Pancreas (tissue), 10 donors: ENCODE results near the gene FCMR. TPM values are rescaled to one million over a fixed set of nuclear protein-coding genes. Genes with fewer than 3 reads are reported as not detected.

ENCODE experiments used
- ATAC-seq, 4 donors: fragments of 200-7000 bp; cut with Tn5 transposase; one replicate each; pipeline versions ENCODE4 v1.8.0 to v1.9.1; 2020; ENCODE audit warnings: mild to moderate bottlenecking in 4 of 4, moderate library complexity in 4 of 4
- DNase-seq, 6 donors: peaks; one replicate each; pipeline ENCODE4 v3.0.0-alpha.2; 2020
- FAIRE-seq: peaks from 2 replicates; lab custom pipeline; 2012; peaks lifted over from hg19 to GRCh38; lab: Jason Lieb, UNC
- H3K27ac ChIP-seq, 4 donors: fragments of 200-600 bp; sonication (generic); 1 replicate in 3 of 4; 2 replicates in 1 of 4; pipeline versions ENCODE4 v1.5.0 to v1.8.0; 2020
- H3K27me3 ChIP-seq, 4 donors: fragments of 200-600 bp; one replicate each; pipeline ENCODE4 v1.8.0; 2021
- H3K36me3 ChIP-seq, 3 donors: fragments of 200-600 bp; sonication (generic) in 1 of 3; one replicate each; pipeline versions ENCODE4 v1.5.0 to v1.8.0; 2020 to 2021
- H3K4me1 ChIP-seq, 3 donors: fragments of 200-600 bp; one replicate each; pipeline ENCODE4 v1.8.0; 2021
- H3K4me3 ChIP-seq, 4 donors: fragments of 200-600 bp; sonication (generic) in 2 of 4; one replicate each; pipeline versions ENCODE4 v1.5.0 to v1.8.0; 2020 to 2021
- H3K9me3 ChIP-seq, 4 donors: fragments of 200-600 bp; one replicate each; pipeline ENCODE4 v1.8.0; 2021
- WGBS, 2 donors: extraction: QIAGEN DNeasy Blood & Tissue Kit; methylation state at CpG; one replicate each; pipeline ENCODE4 v1.1.7; 2013; 5-methylcytosine and 5-hydroxymethylcytosine counted together
- intact Hi-C, 3 donors: fragments of 100-400 bp; cut with DNase I; formaldehyde crosslinking; loops; one replicate each; pipeline versions ENCODE4 v1.11.1 to v1.14.2; 2022
- polyA plus RNA-seq, 2 donors: library from polyadenylated mRNA; stranded (reverse); fragments of 200-250 nt; gene quantifications; one replicate each; pipeline ENCODE4 v1.2.3, GENCODE V29; 2013
- total RNA-seq, 6 donors: library from RNA; stranded (reverse); fragmentation: NEBNext Ultra II Directional in 4 of 6; extraction: Animal tissue kit (Norgen Biotek cat#: 25700) in 4 of 6; gene quantifications; one replicate each; pipeline versions ENCODE4 v1.2.1 to v1.2.4, GENCODE V29; 2021 to 2023
- TF ChIP-seq, protein P1 (sequence below), 4 donors: fragments of 200-600 bp; sonication (generic) in 3 of 4; IDR thresholded peaks; one replicate each; pipeline versions ENCODE4 v1.5.0 to v1.8.0; 2021; ENCODE audit warnings: antibody characterized with exemption in 4 of 4
- donor health status: healthy with polysubstance abuse.
- donor health status: DM: no; HTN: no; CAD: no; lungs with moderate emphysema.
- donor health status: DM: no; HTN: no; CAD: no.
- donor health status: control.
- donor health status: control.
- donor health status: Bipolar disorder and iron deficiency.
- donor health status: DM: yes; HTN: yes; CAD: no.
- donor health status: DM: no; HTN: no; CAD: no.
- donor health status: DM: no; HTN: no; CAD: no.
- donor health status: DM: yes; HTN: yes; CAD: no.

FCMR gene
- total and polyA plus RNA-seq, 8 donors = 0.58 to 2.0 (median 0.97) TPM

- no peaks in the 10 kb centered on the region for H3K36me3 ChIP-seq
- H3K9me3 ChIP-seq = no peaks in the 10 kb centered on the region
- TF ChIP-seq, protein P1, sequence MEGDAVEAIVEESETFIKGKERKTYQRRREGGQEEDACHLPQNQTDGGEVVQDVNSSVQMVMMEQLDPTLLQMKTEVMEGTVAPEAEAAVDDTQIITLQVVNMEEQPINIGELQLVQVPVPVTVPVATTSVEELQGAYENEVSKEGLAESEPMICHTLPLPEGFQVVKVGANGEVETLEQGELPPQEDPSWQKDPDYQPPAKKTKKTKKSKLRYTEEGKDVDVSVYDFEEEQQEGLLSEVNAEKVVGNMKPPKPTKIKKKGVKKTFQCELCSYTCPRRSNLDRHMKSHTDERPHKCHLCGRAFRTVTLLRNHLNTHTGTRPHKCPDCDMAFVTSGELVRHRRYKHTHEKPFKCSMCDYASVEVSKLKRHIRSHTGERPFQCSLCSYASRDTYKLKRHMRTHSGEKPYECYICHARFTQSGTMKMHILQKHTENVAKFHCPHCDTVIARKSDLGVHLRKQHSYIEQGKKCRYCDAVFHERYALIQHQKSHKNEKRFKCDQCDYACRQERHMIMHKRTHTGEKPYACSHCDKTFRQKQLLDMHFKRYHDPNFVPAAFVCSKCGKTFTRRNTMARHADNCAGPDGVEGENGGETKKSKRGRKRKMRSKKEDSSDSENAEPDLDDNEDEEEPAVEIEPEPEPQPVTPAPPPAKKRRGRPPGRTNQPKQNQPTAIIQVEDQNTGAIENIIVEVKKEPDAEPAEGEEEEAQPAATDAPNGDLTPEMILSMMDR (IDR thresholded peaks at IDR 0.05) = no peak
- intact Hi-C loops = no loop called here
- H3K4me1 ChIP-seq = peaks cover 0 to 11% (median 7%) of the 10 kb centered on the region in 3 donors
- H3K4me3 ChIP-seq = no peak overlapping the region
- H3K27me3 ChIP-seq = no peaks in the 10 kb centered on the region
- 65 to 83% methylated on average over 10 of the region's 10 CpGs for WGBS, 2 donors
- no peak overlapping the region for H3K27ac ChIP-seq
- FAIRE-seq (no peak), ATAC-seq (no peak), DNase-seq (no peak)
Measured at GRCh38 chr1:206904423-206905142, 17.2 kb downstream of the FCMR start.

DNA sequence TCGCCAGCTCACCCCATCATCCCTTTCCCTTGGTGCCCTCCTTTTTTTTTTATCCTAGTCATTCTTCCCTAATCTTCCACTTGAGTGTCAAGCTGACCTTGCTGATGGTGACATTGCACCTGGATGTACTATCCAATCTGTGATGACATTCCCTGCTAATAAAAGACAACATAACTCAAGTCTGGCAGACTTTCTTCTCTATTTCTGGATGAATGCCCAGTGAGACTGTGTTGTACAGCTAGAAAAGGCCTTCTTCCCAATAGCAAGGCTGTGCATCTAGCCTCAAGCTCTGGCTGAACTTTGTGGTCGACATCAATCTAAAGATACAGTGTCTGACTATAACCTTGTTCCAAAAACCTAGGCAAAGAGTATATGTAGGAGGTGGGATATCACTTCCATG lies 18.1 kb downstream of the FCMR start:
- H3K27ac ChIP-seq = no peak overlapping the region
- peaks cover 0 to 7% (median 5%) of the 10 kb centered on the region in 3 donors for H3K4me1 ChIP-seq
- FAIRE-seq (no peak), ATAC-seq (no peak), DNase-seq (no peak)
- TF ChIP-seq, protein P1 (IDR thresholded peaks at IDR 0.05) = no peak
- WGBS, 2 donors = 65 to 81% methylated on average over 2 of the region's 2 CpGs
- intact Hi-C loops = no loop called here
- no peaks in the 10 kb centered on the region for H3K36me3 ChIP-seq
- H3K9me3 ChIP-seq = no peaks in the 10 kb centered on the region
- H3K27me3 ChIP-seq = no peaks in the 10 kb centered on the region
- no peak overlapping the region for H3K4me3 ChIP-seq

DNA sequence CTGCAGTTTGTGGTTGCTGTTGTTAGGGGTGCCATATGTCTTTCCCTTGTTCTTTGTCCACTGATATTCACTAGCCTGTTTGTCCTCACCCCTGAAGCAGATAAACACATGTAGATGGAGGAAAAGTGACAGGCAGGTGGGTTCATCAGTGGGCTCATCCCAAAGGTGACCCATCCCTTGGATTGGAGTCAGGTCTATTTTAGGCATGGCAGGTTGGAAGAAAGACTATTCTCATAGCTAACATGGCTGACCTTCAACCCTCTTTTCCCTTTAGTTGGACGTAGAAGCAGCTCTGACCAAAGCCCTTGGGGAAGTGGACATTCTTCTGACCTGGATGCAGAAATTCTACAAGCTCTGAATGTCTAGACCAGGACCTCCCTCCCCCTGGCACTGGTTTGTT lies 19.0 kb downstream of the FCMR start:
- TF ChIP-seq, protein P1 (IDR thresholded peaks at IDR 0.05) = no peak
- intact Hi-C loops = no loop called here
- Histone ChIP-seq H3K36me3 (no peaks in the 10 kb centered on the region), H3K4me3 (no peak overlapping the region), H3K4me1 (no peaks in the 10 kb centered on the region), H3K27me3 (no peaks in the 10 kb centered on the region), H3K27ac (no peak overlapping the region), H3K9me3 (no peaks in the 10 kb centered on the region)
- 91 to 92% methylated on average over 1 of the region's 1 CpG for WGBS, 2 donors
- DNase-seq = no peak
- no peak for FAIRE-seq
- no peak for ATAC-seq

DNA sequence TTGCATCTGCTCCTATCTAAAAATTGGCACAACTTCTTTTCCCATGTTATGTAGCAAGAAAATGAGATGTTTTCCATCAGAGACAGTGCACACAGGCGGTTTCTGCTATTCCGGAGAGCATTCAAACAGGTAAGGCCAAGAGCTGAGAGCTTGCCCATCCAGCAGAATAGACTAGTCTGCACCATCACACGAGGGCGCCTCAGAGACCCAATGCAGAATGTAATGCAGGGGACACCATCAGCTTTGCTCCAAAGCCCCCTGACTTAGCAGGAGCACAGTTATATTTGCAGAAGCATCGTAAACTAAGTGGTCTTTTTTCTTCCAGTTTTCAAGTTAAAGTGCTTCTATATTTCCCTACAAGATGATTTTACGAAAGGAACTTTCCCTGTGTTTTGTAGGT lies 19.8 kb downstream of the FCMR start:
- WGBS, 2 donors = 74 to 86% methylated on average over 6 of the region's 6 CpGs
- ATAC-seq (no peak), FAIRE-seq (no peak), DNase-seq (no peak)
- TF ChIP-seq, protein P1 (IDR thresholded peaks at IDR 0.05) = no peak
- Histone ChIP-seq H3K27ac (no peak overlapping the region), H3K36me3 (no peaks in the 10 kb centered on the region), H3K4me3 (no peak overlapping the region), H3K4me1 (no peaks in the 10 kb centered on the region), H3K27me3 (no peaks in the 10 kb centered on the region), H3K9me3 (no peaks in the 10 kb centered on the region)
- intact Hi-C loops = no loop called here

- intact Hi-C loops = no loop called here
- H3K27ac ChIP-seq = no peak overlapping the region
- DNase-seq (no peak), FAIRE-seq (no peak), ATAC-seq (no peak)
- peaks cover 0 to 10% (median 0%) of the 10 kb centered on the region in 3 donors for H3K4me1 ChIP-seq
- no peak overlapping the region for H3K4me3 ChIP-seq
- 70 to 74% methylated on average over 7 of the region's 7 CpGs for WGBS, 2 donors
- no peaks in the 10 kb centered on the region for H3K9me3 ChIP-seq
- TF ChIP-seq, protein P1 (IDR thresholded peaks at IDR 0.05) = no peak
- no peaks in the 10 kb centered on the region for H3K36me3 ChIP-seq
- no peaks in the 10 kb centered on the region for H3K27me3 ChIP-seq
Measured at GRCh38 chr1:206900149-206900548, 21.6 kb downstream of the FCMR start.
